WTC11 (cell line): ENCODE data around the gene C6orf47. TPM values are rescaled to one million over a fixed set of nuclear protein-coding genes. Genes with fewer than 3 reads are reported as not detected.

Experiments
- ATAC-seq: fragments of 200-7000 bp; cut with Tn5 transposase; 2 replicates; pipeline ENCODE4 v1.10.0; 2021; ENCODE audit warnings: mild to moderate bottlenecking, moderate library complexity
- CTCF ChIA-PET: fragments of 300-600 bp; sonication (Branson Sonifier 250); formaldehyde crosslinking; loops from one replicate; lab custom pipeline; 2021; ENCODE audit warnings: antibody characterized with exemption; lab: Charles Lee
- POLR2A ChIA-PET: fragments of 350-600 bp; sonication (Branson Sonifier 250); formaldehyde crosslinking; loops from one replicate; lab custom pipeline; 2021; ENCODE audit warnings: antibody characterized with exemption; lab: Charles Lee
- DNase-seq: peaks from one replicate; pipeline ENCODE4 v3.0.0; 2021; ENCODE audit warnings: low spot score
- H3K27ac Mint-ChIP-seq: 2 replicates; pipeline ENCODE4 v1.8.0; 2021; ENCODE audit warnings: mixed read lengths
- H3K27me3 Mint-ChIP-seq: 2 replicates; pipeline ENCODE4 v1.8.0; 2021; ENCODE audit warnings: low read depth, mild to moderate bottlenecking, moderate library complexity, mixed read lengths
- H3K36me3 Mint-ChIP-seq: 2 replicates; pipeline ENCODE4 v1.8.0; 2021; ENCODE audit warnings: mixed read lengths
- H3K4me1 Mint-ChIP-seq: 2 replicates; pipeline ENCODE4 v1.8.0; 2022; ENCODE audit warnings: mixed read lengths
- H3K4me3 Mint-ChIP-seq: 2 replicates; pipeline ENCODE4 v1.8.0; 2021; ENCODE audit warnings: mild to moderate bottlenecking, moderate library complexity, mixed read lengths
- H3K9me3 Mint-ChIP-seq: 2 replicates; pipeline ENCODE4 v1.8.0; 2021; ENCODE audit warnings: mixed read lengths
- ATF1 ChIP-seq: sonication (generic); formaldehyde crosslinking; IDR thresholded peaks from 2 replicates; pipeline ENCODE4 v1.8.1; 2023; ENCODE audit warnings: mild to moderate bottlenecking, moderate library complexity, missing genetic modification reagents
- CREB1 ChIP-seq: sonication (generic); formaldehyde crosslinking; IDR thresholded peaks from 2 replicates; pipeline ENCODE4 v1.8.0; 2023; ENCODE audit warnings: mild to moderate bottlenecking, missing genetic modification reagents
- CREM ChIP-seq: sonication (generic); formaldehyde crosslinking; IDR thresholded peaks from 2 replicates; pipeline ENCODE4 v1.8.1; 2022; ENCODE audit warnings: mild to moderate bottlenecking, missing genetic modification reagents, moderate library complexity
- ETV6 ChIP-seq: sonication (generic); formaldehyde crosslinking; IDR thresholded peaks from 2 replicates; pipeline ENCODE4 v1.8.1; 2022; ENCODE audit warnings: mild to moderate bottlenecking, missing genetic modification reagents
- FOXK1 ChIP-seq: sonication (generic); formaldehyde crosslinking; IDR thresholded peaks from 2 replicates; pipeline ENCODE4 v1.8.0; 2022; ENCODE audit warnings: mild to moderate bottlenecking, moderate library complexity, missing genetic modification reagents
- GABPB1 ChIP-seq: sonication (generic); formaldehyde crosslinking; IDR thresholded peaks from 2 replicates; pipeline ENCODE4 v1.8.1; 2023; ENCODE audit warnings: mild to moderate bottlenecking, missing genetic modification reagents
- GTF2I ChIP-seq: fragments of 250-450 bp; sonication (Bioruptor Pico); conservative IDR thresholded peaks from 2 replicates; pipeline ENCODE4 v1.4.0; 2021; ENCODE audit warnings: mild to moderate bottlenecking
- HMGXB4 ChIP-seq: sonication (generic); formaldehyde crosslinking; IDR thresholded peaks from 2 replicates; pipeline ENCODE4 v1.8.1; 2023; ENCODE audit warnings: mild to moderate bottlenecking, moderate library complexity, missing genetic modification reagents
- JAZF1 ChIP-seq: fragments of 250-450 bp; sonication (Bioruptor Pico); IDR thresholded peaks from 2 replicates; pipeline ENCODE4 v1.9.0; 2021; ENCODE audit warnings: moderate library complexity, mild to moderate bottlenecking, inconsistent platforms
- JUN ChIP-seq: sonication (generic); formaldehyde crosslinking; IDR thresholded peaks from 2 replicates; pipeline ENCODE4 v1.8.0; 2023; ENCODE audit warnings: mild to moderate bottlenecking, missing genetic modification reagents
- MYBL2 ChIP-seq: sonication (generic); formaldehyde crosslinking; IDR thresholded peaks from 2 replicates; pipeline ENCODE4 v1.8.1; 2023; ENCODE audit warnings: mild to moderate bottlenecking, moderate library complexity, missing genetic modification reagents
- NR3C1 ChIP-seq: sonication (generic); formaldehyde crosslinking; conservative IDR thresholded peaks from 2 replicates; pipeline ENCODE4 v1.8.1; 2023; ENCODE audit warnings: low read depth, mild to moderate bottlenecking, missing genetic modification reagents
- SMAD4 ChIP-seq: sonication (generic); formaldehyde crosslinking; IDR thresholded peaks from 2 replicates; pipeline ENCODE4 v1.8.0; 2022; ENCODE audit warnings: mild to moderate bottlenecking, missing genetic modification reagents
- SP1 ChIP-seq: sonication (generic); formaldehyde crosslinking; conservative IDR thresholded peaks from 2 replicates; pipeline ENCODE4 v1.8.1; 2022; ENCODE audit warnings: missing genetic modification reagents
- USF1 ChIP-seq: sonication (generic); formaldehyde crosslinking; IDR thresholded peaks from 2 replicates; pipeline ENCODE4 v1.8.0; 2022; ENCODE audit warnings: mild to moderate bottlenecking, missing genetic modification reagents
- ZBTB21 ChIP-seq: sonication (generic); formaldehyde crosslinking; IDR thresholded peaks from 2 replicates; pipeline ENCODE4 v1.8.1; 2023; ENCODE audit warnings: mild to moderate bottlenecking, missing genetic modification reagents, borderline replicate concordance
- ZNF121 ChIP-seq: sonication (generic); formaldehyde crosslinking; IDR thresholded peaks from 2 replicates; pipeline ENCODE4 v1.8.0; 2023; ENCODE audit warnings: missing genetic modification reagents
- ZNF232 ChIP-seq: sonication (generic); formaldehyde crosslinking; IDR thresholded peaks from 2 replicates; pipeline ENCODE4 v1.8.0; 2022; ENCODE audit warnings: mild to moderate bottlenecking, missing genetic modification reagents
- ZNF416 ChIP-seq: fragments of 250-450 bp; sonication (Bioruptor Pico); IDR thresholded peaks from 2 replicates; pipeline ENCODE4 v1.9.0; 2021; ENCODE audit warnings: mild to moderate bottlenecking, inconsistent platforms
- total RNA-seq: library from RNA; stranded (reverse); gene quantifications from 3 replicates; pipeline ENCODE4 v1.2.3, GENCODE V29; 2021
- TF ChIP-seq, protein P1 (sequence below): fragments of 250-450 bp; sonication (Bioruptor Pico); IDR thresholded peaks from 2 replicates; pipeline ENCODE4 v1.9.0; 2021; ENCODE audit warnings: moderate library complexity, mild to moderate bottlenecking, inconsistent platforms, borderline replicate concordance
- TF ChIP-seq, protein P2 (sequence below): sonication (generic); formaldehyde crosslinking; IDR thresholded peaks from 2 replicates; pipeline ENCODE4 v1.8.1; 2022; ENCODE audit warnings: mild to moderate bottlenecking, moderate library complexity, missing genetic modification reagents
- TF ChIP-seq, protein P3 (sequence below): fragments of 250-450 bp; sonication (Bioruptor Pico); IDR thresholded peaks from 2 replicates; pipeline ENCODE4 v1.9.0; 2021; ENCODE audit warnings: mild to moderate bottlenecking

Gene C6orf47
- total RNA-seq, 1 experiment from 2014 or later = 16.3 TPM

DNA sequence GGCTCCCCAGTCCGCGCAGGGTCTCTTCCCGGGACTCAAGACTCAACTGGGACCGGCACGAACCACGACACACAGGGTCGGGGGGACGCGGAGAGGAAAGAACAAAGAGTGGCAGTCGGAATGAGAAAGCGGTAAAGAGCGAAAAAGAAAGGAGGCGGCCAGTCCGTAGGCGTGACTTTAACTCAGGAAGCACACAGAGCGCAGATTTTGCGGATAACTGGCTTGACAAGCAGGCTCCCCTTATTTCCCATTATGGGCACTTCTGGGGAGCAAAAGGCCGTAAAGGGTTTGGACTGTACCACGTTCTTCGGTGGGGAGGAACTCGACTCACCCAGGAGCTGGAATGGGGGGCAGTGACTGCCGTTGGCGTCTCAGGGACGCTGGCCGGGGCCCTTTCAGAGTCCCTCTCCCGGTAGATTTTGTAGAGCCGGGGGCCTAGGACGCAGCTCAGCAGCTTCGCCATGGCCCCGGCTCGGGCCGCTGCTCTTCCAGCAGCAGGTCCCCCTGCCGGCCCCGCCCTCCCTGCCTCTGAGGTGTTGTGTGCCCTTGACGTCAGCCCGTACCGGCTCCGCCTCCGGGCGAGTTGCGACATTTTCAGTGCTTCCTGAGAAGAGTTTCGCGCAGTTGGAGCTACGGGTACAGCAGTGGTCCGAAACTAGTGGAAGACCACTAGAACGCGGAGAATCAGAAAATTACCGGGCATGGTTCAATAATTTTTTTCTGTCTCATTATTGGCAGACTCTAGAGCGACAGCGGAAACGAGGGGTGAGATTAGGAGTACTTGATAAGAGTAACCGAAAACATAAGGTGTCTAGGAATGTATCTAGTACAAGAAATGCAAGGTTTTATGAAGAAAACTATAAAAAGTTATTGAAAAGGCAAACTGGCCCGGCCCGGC lies 42.5 kb upstream of the C6orf47 start, which contains the start of gene ABHD16A:
TSS of gene ABHD16A (minus strand) at position 506 of the 898 bp plus-strand sequence. CDS start at position 463, 43 bp downstream.
- DNase-seq (peak; percentile 98), ATAC-seq (peak; percentile 95)
- peaks cover 7% of the 10 kb centered on the region; the same call in 1 of the 2 replicates for H3K27me3 Mint-ChIP-seq
- CTCF ChIA-PET = interaction anchor here (0.6 to 2.2 kb wide), 19 partner anchors 9 to 249 kb away, joined by 3 to 15 read pairs (median 5); partner anchors contain the start of genes DDAH2, LY6G5C, MPIG6B and VARS1
- peaks cover 12% of the 10 kb centered on the region for H3K4me1 Mint-ChIP-seq
- no peaks in the 10 kb centered on the region; the same call in 1 of the 2 replicates for H3K36me3 Mint-ChIP-seq
- TF ChIP-seq SMAD4 (CRISPR knock-in tag) (no peak), USF1 (CRISPR knock-in tag) (no peak), ZNF121 (no peak), ZNF416 (CRISPR knock-in tag) (no peak), GABPB1 (CRISPR knock-in tag) (peak; percentile 85), JUN (CRISPR knock-in tag) (no peak), CREM (0 out of 2 replicates have a peak, but pooled peaks have one; percentile 44), ZBTB21 (CRISPR knock-in tag) (no peak), SP1 (CRISPR knock-in tag) (peak; percentile 68), ATF1 (CRISPR knock-in tag) (no peak), MYBL2 (no peak), NR3C1 (CRISPR knock-in tag) (no peak), ZNF232 (CRISPR knock-in tag) (no peak), HMGXB4 (no peak), JAZF1 (CRISPR knock-in tag) (no peak), ETV6 (CRISPR knock-in tag) (no peak), FOXK1 (CRISPR knock-in tag) (0 out of 2 replicates have a peak, but pooled peaks have one; percentile 45), CREB1 (CRISPR knock-in tag) (no peak), GTF2I (CRISPR knock-in tag) (no peak)
- TF ChIP-seq, protein P1, sequence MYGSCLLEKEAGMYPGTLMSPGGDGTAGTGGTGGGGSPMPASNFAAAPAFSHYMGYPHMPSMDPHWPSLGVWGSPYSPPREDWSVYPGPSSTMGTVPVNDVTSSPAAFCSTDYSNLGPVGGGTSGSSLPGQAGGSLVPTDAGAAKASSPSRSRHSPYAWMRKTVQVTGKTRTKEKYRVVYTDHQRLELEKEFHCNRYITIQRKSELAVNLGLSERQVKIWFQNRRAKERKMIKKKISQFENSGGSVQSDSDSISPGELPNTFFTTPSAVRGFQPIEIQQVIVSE = no peak
- TF ChIP-seq, protein P2, sequence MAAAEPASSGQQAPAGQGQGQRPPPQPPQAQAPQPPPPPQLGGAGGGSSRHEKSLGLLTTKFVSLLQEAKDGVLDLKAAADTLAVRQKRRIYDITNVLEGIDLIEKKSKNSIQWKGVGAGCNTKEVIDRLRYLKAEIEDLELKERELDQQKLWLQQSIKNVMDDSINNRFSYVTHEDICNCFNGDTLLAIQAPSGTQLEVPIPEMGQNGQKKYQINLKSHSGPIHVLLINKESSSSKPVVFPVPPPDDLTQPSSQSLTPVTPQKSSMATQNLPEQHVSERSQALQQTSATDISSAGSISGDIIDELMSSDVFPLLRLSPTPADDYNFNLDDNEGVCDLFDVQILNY (CRISPR knock-in tag) = no peak
- TF ChIP-seq, protein P3, sequence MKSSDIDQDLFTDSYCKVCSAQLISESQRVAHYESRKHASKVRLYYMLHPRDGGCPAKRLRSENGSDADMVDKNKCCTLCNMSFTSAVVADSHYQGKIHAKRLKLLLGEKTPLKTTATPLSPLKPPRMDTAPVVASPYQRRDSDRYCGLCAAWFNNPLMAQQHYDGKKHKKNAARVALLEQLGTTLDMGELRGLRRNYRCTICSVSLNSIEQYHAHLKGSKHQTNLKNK (CRISPR knock-in tag) = no peak
- POLR2A ChIA-PET = interaction anchor here (1.0 to 1.3 kb wide), 5 partner anchors 14 to 124 kb away, joined by 3 to 5 read pairs (median 4); partner anchors contain the start of genes C6orf47, GPANK1 and HSPA1B
- H3K27ac Mint-ChIP-seq = peak within 1 kb of the TSS; percentile 99
- peak within 1 kb of the TSS; percentile 95 for H3K4me3 Mint-ChIP-seq
- H3K9me3 Mint-ChIP-seq = no peaks in the 10 kb centered on the region
